OCI-M1 (cell line): ENCODE measurements around the gene GSK3B.

Source experiments
- DNase-seq: peaks from one replicate; lab custom pipeline; 2025; lab: John Stamatoyannopoulos, UW

GSK3B gene

GRCh38 chr3:120095979-120096426, 1.8 kb upstream of the GSK3B start:
- no peak for DNase-seq

- peak; percentile 92 for DNase-seq
Measured at GRCh38 chr3:120095226-120095978, 1.2 kb upstream of the GSK3B start.

- peak; percentile 99 for DNase-seq
Measured at GRCh38 chr3:120094776-120095225, 554 bp upstream of the GSK3B start.

GRCh38 chr3:120093119-120093910, 932 bp downstream of the GSK3B start:
- DNase-seq = peak; percentile 60

- peak; percentile 47 for DNase-seq
Measured at GRCh38 chr3:120092474-120092873, 1.8 kb downstream of the GSK3B start.

- DNase-seq = no peak
Measured at GRCh38 chr3:120090422-120090821, 3.8 kb downstream of the GSK3B start.

GRCh38 chr3:120089089-120089488, 5.2 kb downstream of the GSK3B start:
- DNase-seq = no peak

GRCh38 chr3:120088622-120089021, 5.6 kb downstream of the GSK3B start:
- DNase-seq = no peak

GRCh38 chr3:120081719-120082118, 12.5 kb downstream of the GSK3B start:
- DNase-seq = no peak

- no peak for DNase-seq
Measured at GRCh38 chr3:120080836-120081235, 13.4 kb downstream of the GSK3B start.

- DNase-seq = no peak
Measured at GRCh38 chr3:120077731-120078130, 16.5 kb downstream of the GSK3B start.

- no peak for DNase-seq
Measured at GRCh38 chr3:120072867-120073525, 21.3 kb downstream of the GSK3B start.

- DNase-seq = no peak
Measured at GRCh38 chr3:120071259-120071658, 23.0 kb downstream of the GSK3B start.

- DNase-seq = no peak
Measured at GRCh38 chr3:120070263-120070981, 23.8 kb downstream of the GSK3B start.

GRCh38 chr3:120067083-120067482, 27.2 kb downstream of the GSK3B start:
- DNase-seq = no peak

GRCh38 chr3:120066634-120067033, 27.6 kb downstream of the GSK3B start:
- DNase-seq = no peak

- DNase-seq = no peak
Measured at GRCh38 chr3:120064641-120065040, 29.6 kb downstream of the GSK3B start.

- DNase-seq = no peak
Measured at GRCh38 chr3:120062474-120062873, 31.8 kb downstream of the GSK3B start.

- no peak for DNase-seq
Measured at GRCh38 chr3:120059081-120059864, 35.0 kb downstream of the GSK3B start.

- no peak for DNase-seq
Measured at GRCh38 chr3:120057626-120058025, 36.6 kb downstream of the GSK3B start.

- DNase-seq = no peak
Measured at GRCh38 chr3:120057029-120057428, 37.2 kb downstream of the GSK3B start.
